Thoracic aorta (tissue), 2 donors: ENCODE data around the gene NAA40. TPM values are rescaled to one million over a fixed set of nuclear protein-coding genes. Genes with fewer than 3 reads are reported as not detected.

ENCODE experiments used
- ATAC-seq: fragments of 150-250 bp; one replicate; pipeline ENCODE4 v1.8.0; 2017; ENCODE audit warnings: low read depth; ENCODE audit not compliant: insufficient number of reproducible peaks, low FRiP score
- DNase-seq: peaks from one replicate; pipeline ENCODE4 v3.0.0-alpha.2; 2020; ENCODE audit warnings: low spot score
- H3K27ac ChIP-seq, 2 donors: fragments of 200-600 bp; sonication (generic); 1 replicate in 1 of 2; 2 replicates in 1 of 2; pipeline ENCODE4 v1.5.1; 2016; ENCODE audit warnings: mild to moderate bottlenecking in 2 of 2, moderate library complexity in 2 of 2
- H3K27me3 ChIP-seq: fragments of 200-600 bp; sonication (generic); replicated peaks from 2 replicates; pipeline ENCODE4 v1.6.0; 2016; ENCODE audit warnings: mild to moderate bottlenecking; ENCODE audit not compliant: insufficient read depth
- H3K36me3 ChIP-seq: fragments of 200-600 bp; sonication (generic); one replicate; pipeline ENCODE4 v1.5.1; 2016
- H3K4me1 ChIP-seq, 2 donors: fragments of 200-600 bp; sonication (generic); 1 replicate in 1 of 2; 2 replicates in 1 of 2; pipeline versions ENCODE4 v1.5.1 to v1.6.0; 2016; ENCODE audit warnings: low read depth in 2 of 2, mild to moderate bottlenecking in 1 of 2; ENCODE audit not compliant: control insufficient read depth in 1 of 2
- H3K4me3 ChIP-seq: fragments of 200-600 bp; sonication (generic); 2 replicates; pipeline ENCODE4 v1.5.1; 2016; ENCODE audit warnings: mild to moderate bottlenecking
- H3K9me3 ChIP-seq: fragments of 200-600 bp; sonication (generic); 2 replicates; pipeline ENCODE4 v1.5.1; 2016
- total RNA-seq, 2 donors: library from RNA; depleted of rRNA; stranded (reverse); fragments of >200 nt; gene quantifications; one replicate each; pipeline versions ENCODE4 v1.1.0 to v1.2.3, GENCODE V29; 2016
- TF ChIP-seq, protein P1 (sequence below): fragments of 200-600 bp; sonication (generic); IDR thresholded peaks from one replicate; pipeline ENCODE4 v1.5.1; 2019; ENCODE audit warnings: antibody characterized with exemption

Gene NAA40
- total RNA-seq, 2 donors from 2014 or later = 15.5 to 20.6 TPM

DNA sequence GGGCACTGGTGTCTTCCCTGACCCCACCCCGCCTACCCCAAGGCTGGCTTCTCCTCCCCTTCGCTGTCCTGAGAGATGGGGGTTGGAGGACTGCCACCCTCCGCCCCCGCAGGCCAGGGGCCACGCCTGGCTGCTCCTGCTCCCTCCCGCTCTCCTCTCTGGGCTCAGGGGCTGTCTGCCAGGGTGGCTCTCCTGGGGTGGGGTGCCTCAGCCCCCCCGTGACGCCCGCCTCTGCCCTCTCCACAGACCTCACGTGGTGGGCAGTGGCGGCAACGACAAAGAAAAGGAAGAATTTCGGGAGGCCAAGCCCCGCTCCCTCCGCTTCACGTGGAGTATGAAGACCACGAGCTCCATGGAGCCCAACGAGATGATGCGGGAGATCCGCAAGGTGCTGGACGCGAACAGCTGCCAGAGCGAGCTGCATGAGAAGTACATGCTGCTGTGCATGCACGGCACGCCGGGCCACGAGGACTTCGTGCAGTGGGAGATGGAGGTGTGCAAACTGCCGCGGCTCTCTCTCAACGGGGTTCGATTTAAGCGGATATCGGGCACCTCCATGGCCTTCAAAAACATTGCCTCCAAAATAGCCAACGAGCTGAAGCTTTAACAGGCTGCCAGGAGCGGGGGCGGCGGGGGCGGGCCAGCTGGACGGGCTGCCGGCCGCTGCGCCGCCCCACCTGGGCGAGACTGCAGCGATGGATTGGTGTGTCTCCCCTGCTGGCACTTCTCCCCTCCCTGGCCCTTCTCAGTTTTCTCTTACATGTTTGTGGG lies 30.0 kb upstream of the NAA40 start:
- Histone ChIP-seq H3K36me3 (peaks cover 33% of the 10 kb centered on the region), H3K27ac (peak overlapping the region; percentile 31 to 57), H3K27me3 (no peaks in the 10 kb centered on the region), H3K4me3 (no peak overlapping the region), H3K9me3 (no peaks in the 10 kb centered on the region), H3K4me1 (peaks cover 18 to 44% of the 10 kb centered on the region in 2 donors)
- ATAC-seq (no peak), DNase-seq (no peak)
- TF ChIP-seq, protein P1, sequence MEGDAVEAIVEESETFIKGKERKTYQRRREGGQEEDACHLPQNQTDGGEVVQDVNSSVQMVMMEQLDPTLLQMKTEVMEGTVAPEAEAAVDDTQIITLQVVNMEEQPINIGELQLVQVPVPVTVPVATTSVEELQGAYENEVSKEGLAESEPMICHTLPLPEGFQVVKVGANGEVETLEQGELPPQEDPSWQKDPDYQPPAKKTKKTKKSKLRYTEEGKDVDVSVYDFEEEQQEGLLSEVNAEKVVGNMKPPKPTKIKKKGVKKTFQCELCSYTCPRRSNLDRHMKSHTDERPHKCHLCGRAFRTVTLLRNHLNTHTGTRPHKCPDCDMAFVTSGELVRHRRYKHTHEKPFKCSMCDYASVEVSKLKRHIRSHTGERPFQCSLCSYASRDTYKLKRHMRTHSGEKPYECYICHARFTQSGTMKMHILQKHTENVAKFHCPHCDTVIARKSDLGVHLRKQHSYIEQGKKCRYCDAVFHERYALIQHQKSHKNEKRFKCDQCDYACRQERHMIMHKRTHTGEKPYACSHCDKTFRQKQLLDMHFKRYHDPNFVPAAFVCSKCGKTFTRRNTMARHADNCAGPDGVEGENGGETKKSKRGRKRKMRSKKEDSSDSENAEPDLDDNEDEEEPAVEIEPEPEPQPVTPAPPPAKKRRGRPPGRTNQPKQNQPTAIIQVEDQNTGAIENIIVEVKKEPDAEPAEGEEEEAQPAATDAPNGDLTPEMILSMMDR = no peak

DNA sequence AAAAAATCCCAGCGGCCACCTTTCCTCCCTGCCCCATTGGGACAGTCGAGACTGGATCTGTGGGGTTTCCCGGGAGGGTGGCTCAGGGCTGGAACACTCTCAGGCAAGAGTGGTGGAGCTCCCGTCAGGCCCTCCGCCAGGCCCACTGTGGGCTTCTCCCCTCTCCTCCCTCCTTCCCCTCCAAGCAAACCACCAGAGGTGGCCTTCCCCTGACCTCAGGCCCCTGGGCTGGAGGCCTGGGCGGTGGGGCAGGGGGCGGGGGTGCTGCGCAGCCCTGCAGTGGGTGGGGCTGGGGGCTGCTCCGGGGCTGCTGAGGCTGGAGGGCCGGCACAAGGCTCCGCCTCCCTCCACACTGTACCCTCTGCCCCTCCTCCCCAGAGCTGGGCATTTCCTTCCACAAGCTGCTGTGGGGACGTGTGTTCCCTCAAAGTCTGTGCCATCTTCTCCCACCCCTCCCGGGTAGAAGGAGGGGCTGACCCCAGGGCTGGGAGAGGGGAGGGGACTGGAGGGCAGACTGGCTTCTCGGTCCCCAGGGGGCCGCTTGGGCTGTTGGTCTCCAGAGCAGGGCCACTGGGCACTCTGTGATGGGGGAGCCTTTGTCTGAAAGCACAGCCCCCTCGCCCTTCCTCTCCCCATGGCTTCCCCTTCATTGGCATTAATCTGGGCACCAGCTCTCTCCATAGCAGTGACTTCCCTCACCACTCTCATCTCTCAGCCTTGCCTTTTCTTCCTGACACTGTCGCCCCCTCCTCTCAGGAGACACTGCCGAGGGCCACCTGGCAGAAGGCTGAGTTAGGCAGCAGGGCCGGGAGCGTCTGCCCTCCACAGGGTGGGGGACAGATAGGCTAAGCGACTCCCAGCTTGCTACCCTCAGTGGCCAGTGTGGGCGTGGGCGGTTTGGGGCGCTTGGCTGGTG lies 29.0 kb upstream of the NAA40 start:
- DNase-seq (no peak), ATAC-seq (no peak)
- Histone ChIP-seq H3K9me3 (no peaks in the 10 kb centered on the region), H3K4me3 (no peak overlapping the region), H3K4me1 (peaks cover 18 to 44% of the 10 kb centered on the region in 2 donors), H3K27ac (peak overlapping the region; percentile 31 to 57), H3K27me3 (no peaks in the 10 kb centered on the region), H3K36me3 (peaks cover 23% of the 10 kb centered on the region)
- TF ChIP-seq, protein P1 = no peak

DNA sequence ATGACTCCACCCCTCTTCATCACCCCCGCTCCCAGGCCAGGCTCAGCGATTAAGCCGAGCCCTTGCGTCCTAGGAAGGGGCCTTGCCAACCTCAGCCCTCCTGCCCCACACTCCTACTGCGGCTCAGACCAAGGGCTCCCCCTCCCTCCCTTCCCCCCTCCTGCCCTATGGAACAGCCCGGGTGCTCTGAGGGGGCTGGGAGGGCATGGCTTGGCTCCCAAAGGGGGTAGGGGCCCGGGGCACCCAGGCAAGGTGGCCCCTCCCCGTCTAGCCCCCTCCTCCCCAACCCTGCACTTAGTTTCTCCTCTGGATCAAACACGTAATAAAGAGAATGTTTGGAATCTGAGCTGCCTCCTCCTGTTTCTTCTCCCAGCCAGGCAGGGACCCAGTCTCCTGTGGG lies 28.1 kb upstream of the NAA40 start:
- ATAC-seq (no peak), DNase-seq (no peak)
- Histone ChIP-seq H3K36me3 (peaks cover 17% of the 10 kb centered on the region), H3K4me3 (no peak overlapping the region), H3K4me1 (peaks cover 15 to 43% of the 10 kb centered on the region in 2 donors), H3K27ac (peak overlapping the region; percentile 74 to 75), H3K9me3 (no peaks in the 10 kb centered on the region), H3K27me3 (no peaks in the 10 kb centered on the region)
- TF ChIP-seq, protein P1 = no peak

DNA sequence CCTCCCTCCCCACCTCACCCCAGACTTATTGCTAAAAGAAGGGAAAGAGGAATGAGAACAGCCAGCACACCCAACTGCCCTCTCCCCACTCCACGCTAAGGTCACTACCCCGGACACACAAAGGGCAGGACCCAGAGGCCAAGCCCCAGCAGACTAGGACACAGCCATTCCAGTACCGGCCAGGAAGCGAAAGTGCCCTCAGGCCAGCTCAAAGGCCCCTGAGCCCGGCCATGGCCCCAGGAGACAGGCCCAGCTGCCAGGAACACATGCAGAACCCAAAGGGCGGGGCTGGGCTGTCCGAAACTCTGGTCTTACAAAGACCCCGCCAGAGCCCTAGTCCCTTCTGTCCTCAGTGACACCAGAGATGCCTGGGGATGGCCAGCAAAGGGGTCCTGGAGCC lies 27.4 kb upstream of the NAA40 start:
- Histone ChIP-seq H3K27me3 (no peaks in the 10 kb centered on the region), H3K4me3 (no peak overlapping the region), H3K4me1 (peaks cover 17 to 50% of the 10 kb centered on the region in 2 donors), H3K27ac (peak overlapping the region; percentile 74 to 75), H3K36me3 (peaks cover 14% of the 10 kb centered on the region), H3K9me3 (no peaks in the 10 kb centered on the region)
- ATAC-seq (no peak), DNase-seq (no peak)
- TF ChIP-seq, protein P1 = no peak

DNA sequence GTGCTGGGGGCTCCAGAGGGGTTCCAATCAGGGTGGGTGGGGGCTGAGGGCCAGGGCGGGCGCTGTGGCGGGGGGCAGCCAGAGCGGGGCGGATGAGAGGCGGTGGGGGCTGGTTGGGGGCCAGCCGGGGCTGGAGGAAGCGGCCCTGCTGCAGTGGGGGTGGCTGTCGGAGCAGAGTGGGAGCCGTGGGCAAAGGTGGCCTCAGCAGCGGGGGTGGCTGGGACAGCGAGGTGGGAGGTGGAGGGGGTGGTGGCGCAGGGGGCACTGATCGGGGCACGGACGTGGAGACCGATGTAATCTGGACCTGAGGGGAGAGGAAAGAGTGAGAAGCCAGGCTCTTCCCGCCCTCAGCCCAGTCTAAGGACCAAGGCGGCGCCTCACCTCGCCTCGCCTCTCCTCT lies 26.9 kb upstream of the NAA40 start:
- TF ChIP-seq, protein P1 = no peak
- DNase-seq = no peak
- ATAC-seq = no peak
- Histone ChIP-seq H3K4me1 (peaks cover 19 to 52% of the 10 kb centered on the region in 2 donors), H3K27me3 (no peaks in the 10 kb centered on the region), H3K27ac (peak overlapping the region in 1 of 2 donors; percentile 75), H3K4me3 (no peak overlapping the region), H3K9me3 (no peaks in the 10 kb centered on the region), H3K36me3 (peaks cover 13% of the 10 kb centered on the region)
